ENCODE data around the gene PLEKHG3. TPM values are rescaled to one million over a fixed set of nuclear protein-coding genes. Genes with fewer than 3 reads are reported as not detected.

The PLEKHG3 gene
- polyA plus RNA-seq, 1 donor (not counting 4 experiments of a cell fraction or from before 2014, with no cell fraction given): 71.0 TPM

- no peak for DNase-seq (ENCODE audit: low read depth, low spot score)
- Histone ChIP-seq H4K20me1 (ENCODE audit: control insufficient read depth, extremely low read depth, insufficient read depth, low read length) (no peaks in the 10 kb centered on the region), H3K79me2 (ENCODE audit: control insufficient read depth, insufficient read depth, low read length) (no peaks in the 10 kb centered on the region), H3K27ac (ENCODE audit: control insufficient read depth, insufficient read depth, low read length) (peak overlapping the region; percentile 91), H3K9me3 (ENCODE audit: control insufficient read depth, low read depth, low read length) (no peaks in the 10 kb centered on the region), H3K4me1 (ENCODE audit: control insufficient read depth, extremely low read depth, insufficient read depth, low read length) (peaks cover 39% of the 10 kb centered on the region), H3K27me3 (ENCODE audit: control insufficient read depth, extremely low read depth, insufficient read depth, low read length) (no peaks in the 10 kb centered on the region), H2AFZ (ENCODE audit: control insufficient read depth, low read length) (no peak overlapping the region), H3K9me1 (ENCODE audit: control insufficient read depth, extremely low read depth, insufficient read depth, low read length) (peaks cover 3% of the 10 kb centered on the region), H3K4me2 (ENCODE audit: control insufficient read depth, extremely low read depth, insufficient read depth, low read depth, low read length) (no peak overlapping the region), H3K36me3 (ENCODE audit: control insufficient read depth in 2 of 2, extremely low read depth in 1 of 2, insufficient read depth in 2 of 2, low read length in 2 of 2) (no peaks in the 10 kb centered on the region), H3K4me3 (ENCODE audit: control insufficient read depth in 2 of 3, extremely low read depth in 1 of 3, insufficient read depth in 2 of 3, low read depth in 1 of 3, low read length in 3 of 3) (no peak overlapping the region), H3K9ac (ENCODE audit: control insufficient read depth, extremely low read depth, insufficient read depth, low read length) (peak overlapping the region; percentile 66)
- dilution Hi-C loops (cut with MboI; ENCODE audit: extremely low pct_ligation_motif_present, low sequenced_read_pairs): no loop called here
- no peak for FAIRE-seq
- TF ChIP-seq EZH2 (IDR thresholded peaks at IDR 0.05; ENCODE audit: low read length): no peak
- no peak for TF ChIP-seq CTCF (optimal IDR thresholded peaks at IDR 0.05 in 1 of 3, IDR thresholded peaks at IDR 0.05 in 1 of 3, conservative IDR thresholded peaks at IDR 0.05 in 1 of 3; ENCODE audit: extremely low read depth in 1 of 3, insufficient read depth in 2 of 3, low read length in 3 of 3)
These were observed 21.0 kb upstream of the PLEKHG3 start for GRCh38 chr14:64683264-64683663.

GRCh38 chr14:64684091-64684490 lies 20.1 kb upstream of the PLEKHG3 start:
- no peaks in the 10 kb centered on the region for H3K9me3 ChIP-seq (ENCODE audit: control insufficient read depth, low read depth, low read length)
- peaks cover 47% of the 10 kb centered on the region for H3K4me1 ChIP-seq (ENCODE audit: control insufficient read depth, extremely low read depth, insufficient read depth, low read length)
- dilution Hi-C loops (cut with MboI; ENCODE audit: extremely low pct_ligation_motif_present, low sequenced_read_pairs): no loop called here
- H3K9me1 ChIP-seq (ENCODE audit: control insufficient read depth, extremely low read depth, insufficient read depth, low read length): peaks cover 3% of the 10 kb centered on the region
- DNase-seq (ENCODE audit: low read depth, low spot score) (no peak), FAIRE-seq (no peak)
- no peak overlapping the region for H3K9ac ChIP-seq (ENCODE audit: control insufficient read depth, extremely low read depth, insufficient read depth, low read length)
- H3K36me3 ChIP-seq (ENCODE audit: control insufficient read depth in 2 of 2, extremely low read depth in 1 of 2, insufficient read depth in 2 of 2, low read length in 2 of 2): no peaks in the 10 kb centered on the region
- H3K4me3 ChIP-seq (ENCODE audit: control insufficient read depth in 2 of 3, extremely low read depth in 1 of 3, insufficient read depth in 2 of 3, low read depth in 1 of 3, low read length in 3 of 3): no peak overlapping the region
- no peaks in the 10 kb centered on the region for H4K20me1 ChIP-seq (ENCODE audit: control insufficient read depth, extremely low read depth, insufficient read depth, low read length)
- no peak overlapping the region for H3K27ac ChIP-seq (ENCODE audit: control insufficient read depth, insufficient read depth, low read length)
- H2AFZ ChIP-seq (ENCODE audit: control insufficient read depth, low read length): no peak overlapping the region
- no peaks in the 10 kb centered on the region for H3K27me3 ChIP-seq (ENCODE audit: control insufficient read depth, extremely low read depth, insufficient read depth, low read length)
- no peaks in the 10 kb centered on the region for H3K79me2 ChIP-seq (ENCODE audit: control insufficient read depth, insufficient read depth, low read length)
- no peak overlapping the region for H3K4me2 ChIP-seq (ENCODE audit: control insufficient read depth, extremely low read depth, insufficient read depth, low read depth, low read length)
- TF ChIP-seq CTCF (optimal IDR thresholded peaks at IDR 0.05 in 1 of 3, IDR thresholded peaks at IDR 0.05 in 1 of 3, conservative IDR thresholded peaks at IDR 0.05 in 1 of 3; ENCODE audit: extremely low read depth in 1 of 3, insufficient read depth in 2 of 3, low read length in 3 of 3) (no peak), EZH2 (IDR thresholded peaks at IDR 0.05; ENCODE audit: low read length) (no peak)

All from keratinocyte (primary cell).